ENCODE data around the gene IER5L. TPM values are rescaled to one million over a fixed set of nuclear protein-coding genes. Genes with fewer than 3 reads are reported as not detected.
"Not testable (repeated sequence)": the region's sequence is repeated elsewhere in the genome, so short reads cannot be mapped to it uniquely, and the experiment has no call there.

The IER5L gene
- total RNA-seq, 1 donor from 2014 or later, result 60.4 TPM

DNA sequence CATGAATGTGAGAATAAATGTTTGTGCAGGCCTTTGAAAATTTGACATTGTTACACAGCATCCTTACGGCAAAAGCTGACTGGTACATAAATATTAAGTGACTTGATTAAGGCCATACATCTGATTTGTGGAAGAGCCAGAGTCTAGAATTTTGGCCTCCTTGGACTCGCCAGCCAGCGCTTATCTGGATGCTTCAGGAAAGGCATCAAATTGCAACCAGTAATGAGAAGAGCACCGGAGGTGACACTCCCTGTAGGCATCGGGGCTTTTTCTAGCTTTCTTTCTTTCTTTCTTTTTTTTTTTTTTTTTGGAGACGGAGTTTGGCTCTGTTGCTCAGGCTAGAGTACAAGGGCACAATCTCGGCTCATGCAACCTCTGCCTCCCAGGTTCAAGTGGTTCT lies 13.2 kb upstream of the IER5L start:
- Histone ChIP-seq H3K36me3 (ENCODE audit: control insufficient read depth, insufficient read depth, low read length) (no peaks in the 10 kb centered on the region), H3K27me3 (ENCODE audit: control insufficient read depth, insufficient read depth, low read length) (no peaks in the 10 kb centered on the region), H3K4me3 (ENCODE audit: low read depth, low read length) (no peak overlapping the region)
- TF ChIP-seq, protein P1, sequence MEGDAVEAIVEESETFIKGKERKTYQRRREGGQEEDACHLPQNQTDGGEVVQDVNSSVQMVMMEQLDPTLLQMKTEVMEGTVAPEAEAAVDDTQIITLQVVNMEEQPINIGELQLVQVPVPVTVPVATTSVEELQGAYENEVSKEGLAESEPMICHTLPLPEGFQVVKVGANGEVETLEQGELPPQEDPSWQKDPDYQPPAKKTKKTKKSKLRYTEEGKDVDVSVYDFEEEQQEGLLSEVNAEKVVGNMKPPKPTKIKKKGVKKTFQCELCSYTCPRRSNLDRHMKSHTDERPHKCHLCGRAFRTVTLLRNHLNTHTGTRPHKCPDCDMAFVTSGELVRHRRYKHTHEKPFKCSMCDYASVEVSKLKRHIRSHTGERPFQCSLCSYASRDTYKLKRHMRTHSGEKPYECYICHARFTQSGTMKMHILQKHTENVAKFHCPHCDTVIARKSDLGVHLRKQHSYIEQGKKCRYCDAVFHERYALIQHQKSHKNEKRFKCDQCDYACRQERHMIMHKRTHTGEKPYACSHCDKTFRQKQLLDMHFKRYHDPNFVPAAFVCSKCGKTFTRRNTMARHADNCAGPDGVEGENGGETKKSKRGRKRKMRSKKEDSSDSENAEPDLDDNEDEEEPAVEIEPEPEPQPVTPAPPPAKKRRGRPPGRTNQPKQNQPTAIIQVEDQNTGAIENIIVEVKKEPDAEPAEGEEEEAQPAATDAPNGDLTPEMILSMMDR (IDR thresholded peaks at IDR 0.05; ENCODE audit: insufficient read depth, low read length, poor library complexity, severe bottlenecking), result no peak
- DNase-seq (ENCODE audit: low read depth), result no peak

- not testable (repeated sequence) for H3K27me3 ChIP-seq (ENCODE audit: control insufficient read depth, insufficient read depth, low read length); DNase-seq (ENCODE audit: low read depth); H3K4me3 ChIP-seq (ENCODE audit: low read depth, low read length); H3K36me3 ChIP-seq (ENCODE audit: control insufficient read depth, insufficient read depth, low read length)
These were observed 11.9 kb upstream of the IER5L start for GRCh38 chr9:129189971-129190370.

GRCh38 chr9:129187042-129187441 lies 9.0 kb upstream of the IER5L start:
- TF ChIP-seq, protein P1 (IDR thresholded peaks at IDR 0.05; ENCODE audit: insufficient read depth, low read length, poor library complexity, severe bottlenecking), result no peak

DNA sequence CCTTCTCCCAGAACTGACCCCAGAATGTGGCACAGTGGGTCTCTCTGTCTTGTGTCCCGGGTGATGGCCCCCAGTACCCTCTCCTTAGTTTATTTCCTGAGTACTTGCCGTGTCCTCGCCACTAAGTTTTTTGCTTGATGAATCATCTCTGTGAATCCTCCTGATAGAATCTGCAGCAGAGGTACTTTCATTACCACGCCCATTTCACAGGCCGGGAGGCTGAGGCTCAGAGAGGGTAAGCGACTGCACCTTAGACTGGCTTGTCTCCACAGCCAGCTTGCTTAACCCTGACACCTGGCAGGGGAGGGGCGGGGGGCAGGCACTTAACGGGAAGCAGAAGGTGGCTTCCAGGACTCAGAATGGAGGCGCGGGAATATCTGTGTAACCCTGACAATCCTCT lies 7.9 kb upstream of the IER5L start:
- no peak for DNase-seq (ENCODE audit: low read depth)

More at GRCh38 chr9:129187042-129187441, 9.0 kb upstream of the IER5L start:
- Histone ChIP-seq H3K27me3 (ENCODE audit: control insufficient read depth, insufficient read depth, low read length) (no peaks in the 10 kb centered on the region), H3K36me3 (ENCODE audit: control insufficient read depth, insufficient read depth, low read length) (no peaks in the 10 kb centered on the region), H3K4me3 (ENCODE audit: low read depth, low read length) (no peak overlapping the region)
- DNase-seq (ENCODE audit: low read depth), result no peak

DNA sequence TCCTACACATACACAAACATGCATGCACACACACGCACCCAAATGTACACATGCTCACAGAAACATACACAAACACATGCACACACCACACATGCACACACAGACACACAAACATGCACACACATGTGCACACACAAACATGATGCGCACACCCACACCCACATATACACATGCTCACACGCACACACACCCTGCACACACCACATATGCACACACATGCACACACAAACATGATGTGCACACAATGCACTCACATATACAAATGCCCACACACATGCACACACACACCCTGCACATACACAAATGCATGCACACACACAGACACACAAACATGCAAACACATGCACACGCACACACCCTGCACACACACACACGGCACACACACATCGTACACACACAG lies 7.3 kb upstream of the IER5L start:
- no peak for DNase-seq (ENCODE audit: low read depth)
- Histone ChIP-seq H3K4me3 (ENCODE audit: low read depth, low read length) (no peak overlapping the region), H3K27me3 (ENCODE audit: control insufficient read depth, insufficient read depth, low read length) (no peaks in the 10 kb centered on the region), H3K36me3 (ENCODE audit: control insufficient read depth, insufficient read depth, low read length) (no peaks in the 10 kb centered on the region)
- TF ChIP-seq, protein P1 (IDR thresholded peaks at IDR 0.05; ENCODE audit: insufficient read depth, low read length, poor library complexity, severe bottlenecking), result no peak

More for the DNA sequence above, 7.9 kb upstream of the IER5L start:
- Histone ChIP-seq H3K27me3 (ENCODE audit: control insufficient read depth, insufficient read depth, low read length) (no peaks in the 10 kb centered on the region), H3K36me3 (ENCODE audit: control insufficient read depth, insufficient read depth, low read length) (no peaks in the 10 kb centered on the region), H3K4me3 (ENCODE audit: low read depth, low read length) (no peak overlapping the region)
- TF ChIP-seq, protein P1 (IDR thresholded peaks at IDR 0.05; ENCODE audit: insufficient read depth, low read length, poor library complexity, severe bottlenecking), result no peak

- Histone ChIP-seq H3K27me3 (ENCODE audit: control insufficient read depth, insufficient read depth, low read length) (no peaks in the 10 kb centered on the region), H3K4me3 (ENCODE audit: low read depth, low read length) (no peak overlapping the region), H3K36me3 (ENCODE audit: control insufficient read depth, insufficient read depth, low read length) (no peaks in the 10 kb centered on the region)
- no peak for DNase-seq (ENCODE audit: low read depth)
- TF ChIP-seq, protein P1 (IDR thresholded peaks at IDR 0.05; ENCODE audit: insufficient read depth, low read length, poor library complexity, severe bottlenecking), result no peak
These were observed 6.6 kb upstream of the IER5L start for GRCh38 chr9:129184596-129185122.

Measured in kidney epithelial cell (primary cell).